Fibroblast of pulmonary artery (primary cell): ENCODE measurements around the gene SSU72.

ENCODE experiments used
- DNase-seq: peaks from one replicate; pipeline ENCODE4 v3.0.0-alpha.2; 2010; ENCODE audit warnings: low read depth
- H3K4me3 ChIP-seq: replicated peaks from 2 replicates; pipeline ENCODE4 v1.5.1; 2011; ENCODE audit warnings: low read depth, mild to moderate bottlenecking, control low read depth, low read length, moderate library complexity
- TF ChIP-seq, protein P1 (sequence below): IDR thresholded peaks from 2 replicates; pipeline ENCODE4 v1.5.1; 2011; ENCODE audit warnings: mild to moderate bottlenecking, control low read depth, low read length, inconsistent platforms; ENCODE audit errors: missing control alignments

The SSU72 gene

DNA sequence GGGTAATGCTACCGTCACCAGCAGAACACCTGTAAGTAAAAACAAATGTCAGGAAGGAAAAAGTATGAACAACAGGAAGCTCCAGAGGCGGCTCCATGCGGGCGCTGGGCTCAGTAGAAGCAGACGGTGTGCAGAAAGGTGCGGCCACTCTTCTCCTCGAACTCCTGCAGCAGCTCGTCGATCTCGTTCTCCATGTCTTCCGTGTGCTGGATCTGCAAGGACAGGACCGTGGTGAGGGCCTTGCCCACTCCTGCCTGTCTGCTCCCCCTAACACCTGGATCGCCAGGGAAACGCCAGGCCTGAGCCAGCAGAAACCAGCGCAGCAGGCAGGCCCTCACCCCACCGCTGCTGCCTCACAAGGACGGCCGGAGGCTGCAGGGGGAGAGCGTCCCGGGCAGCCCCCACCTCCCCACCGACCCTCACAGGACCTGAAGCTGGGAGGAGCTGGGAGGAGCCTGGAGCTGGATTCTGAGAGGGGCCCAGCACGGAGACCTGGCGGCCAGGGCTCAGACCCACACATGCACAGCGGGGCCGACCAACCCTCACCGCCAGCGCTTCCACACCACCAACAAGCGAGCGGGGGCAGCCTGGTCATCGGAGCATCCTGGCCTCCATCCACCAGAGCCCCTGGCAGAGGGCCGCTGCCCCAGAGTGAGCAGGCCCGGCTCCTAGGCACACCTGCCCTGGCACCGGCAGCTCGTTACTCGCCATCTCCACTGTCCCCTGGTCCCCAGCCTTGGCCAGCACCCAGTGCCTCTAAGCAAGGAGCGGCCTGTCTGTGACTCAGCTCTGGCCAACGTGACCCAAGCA, 32.5 kb downstream of the SSU72 start:
- H3K4me3 ChIP-seq = no peak overlapping the region
- TF ChIP-seq, protein P1, sequence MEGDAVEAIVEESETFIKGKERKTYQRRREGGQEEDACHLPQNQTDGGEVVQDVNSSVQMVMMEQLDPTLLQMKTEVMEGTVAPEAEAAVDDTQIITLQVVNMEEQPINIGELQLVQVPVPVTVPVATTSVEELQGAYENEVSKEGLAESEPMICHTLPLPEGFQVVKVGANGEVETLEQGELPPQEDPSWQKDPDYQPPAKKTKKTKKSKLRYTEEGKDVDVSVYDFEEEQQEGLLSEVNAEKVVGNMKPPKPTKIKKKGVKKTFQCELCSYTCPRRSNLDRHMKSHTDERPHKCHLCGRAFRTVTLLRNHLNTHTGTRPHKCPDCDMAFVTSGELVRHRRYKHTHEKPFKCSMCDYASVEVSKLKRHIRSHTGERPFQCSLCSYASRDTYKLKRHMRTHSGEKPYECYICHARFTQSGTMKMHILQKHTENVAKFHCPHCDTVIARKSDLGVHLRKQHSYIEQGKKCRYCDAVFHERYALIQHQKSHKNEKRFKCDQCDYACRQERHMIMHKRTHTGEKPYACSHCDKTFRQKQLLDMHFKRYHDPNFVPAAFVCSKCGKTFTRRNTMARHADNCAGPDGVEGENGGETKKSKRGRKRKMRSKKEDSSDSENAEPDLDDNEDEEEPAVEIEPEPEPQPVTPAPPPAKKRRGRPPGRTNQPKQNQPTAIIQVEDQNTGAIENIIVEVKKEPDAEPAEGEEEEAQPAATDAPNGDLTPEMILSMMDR = no peak
- no peak for DNase-seq

DNA sequence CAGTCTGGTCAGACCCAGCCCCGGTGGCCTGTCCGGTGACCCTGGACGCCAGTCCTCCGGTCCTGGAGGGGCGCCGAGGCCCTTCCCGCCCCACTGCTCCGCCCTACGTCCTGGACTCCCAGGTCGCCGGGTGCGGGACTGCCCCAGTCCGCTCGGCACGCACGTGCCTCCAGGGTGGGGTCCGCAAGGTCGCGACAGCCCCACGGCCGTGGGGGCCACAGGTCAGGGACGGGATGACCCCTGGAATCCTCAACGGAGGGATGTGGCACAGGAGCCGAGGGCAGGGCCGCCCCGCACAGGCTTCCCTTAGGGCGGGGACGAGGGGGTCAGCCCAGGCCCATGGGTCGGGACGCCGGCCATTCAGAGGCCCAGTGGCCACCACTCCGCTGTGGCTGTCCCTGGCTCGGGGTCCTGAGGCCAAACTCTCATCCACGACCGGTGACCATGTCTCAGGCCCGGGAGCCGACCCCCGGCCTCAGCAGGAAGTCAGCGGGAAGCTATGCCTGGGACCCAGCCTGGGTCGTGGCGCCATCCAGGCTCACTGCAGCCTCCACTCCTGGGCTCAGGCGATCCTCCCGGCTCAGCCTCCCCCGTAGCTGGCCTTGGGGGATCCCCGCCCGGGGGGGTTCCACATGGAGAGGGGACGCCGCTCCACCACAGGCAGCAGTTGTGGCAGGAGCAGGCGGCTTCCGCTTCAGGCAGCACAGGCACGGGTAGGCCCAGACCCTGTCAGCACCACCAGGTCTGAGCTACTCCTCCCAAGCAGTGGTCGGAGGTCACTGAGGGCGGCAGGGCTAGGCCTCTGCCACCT, 33.6 kb downstream of the SSU72 start:
- no peak for DNase-seq
- peak overlapping the region; percentile 58 for H3K4me3 ChIP-seq
- TF ChIP-seq, protein P1 = no peak

DNA sequence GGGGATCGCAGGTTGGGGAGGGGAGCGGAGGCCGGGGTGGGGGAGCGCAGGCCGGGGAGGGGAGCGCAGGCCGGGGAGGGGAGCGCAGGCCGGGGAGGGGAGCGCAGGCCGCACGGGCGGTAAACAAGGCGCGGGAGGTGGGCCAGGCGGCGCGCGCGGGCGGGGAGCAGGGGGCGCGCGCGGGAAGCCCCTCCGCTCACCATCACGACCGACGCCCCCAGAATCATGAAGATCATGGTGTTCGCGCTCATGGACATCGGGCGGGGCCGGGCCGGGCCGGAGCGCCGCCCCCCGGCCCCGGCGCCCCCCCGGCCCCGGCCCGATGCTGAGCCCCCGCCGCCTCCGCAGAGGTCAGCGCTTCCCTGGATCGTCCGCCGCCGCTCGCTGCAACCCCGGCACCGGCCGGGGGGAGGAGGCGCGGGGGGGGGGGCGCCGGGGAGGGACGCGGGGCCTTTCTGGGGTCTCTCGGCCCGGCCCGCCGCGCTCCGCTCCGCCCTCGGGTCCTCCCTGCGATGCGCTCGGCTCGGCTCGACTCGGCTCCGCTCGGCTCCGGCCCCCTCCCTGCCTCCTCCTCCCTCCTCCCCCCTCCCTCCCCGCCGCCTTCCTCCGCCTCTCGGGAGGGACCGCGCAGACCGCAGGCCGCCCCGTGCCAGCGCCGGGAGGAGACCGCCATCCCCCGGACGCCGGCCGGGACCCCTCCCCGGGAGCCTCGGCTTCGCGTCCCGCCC, 34.4 kb downstream of the SSU72 start, which contains the start of gene TMEM240:
TMEM240 (minus strand) TSS at position 535 of the 728 bp plus-strand sequence; CDS start at position 257, 278 bp downstream.
- H3K4me3 ChIP-seq = peak within 1 kb of the TSS; percentile 58
- DNase-seq = peak; percentile 82
- TF ChIP-seq, protein P1 = no peak

DNA sequence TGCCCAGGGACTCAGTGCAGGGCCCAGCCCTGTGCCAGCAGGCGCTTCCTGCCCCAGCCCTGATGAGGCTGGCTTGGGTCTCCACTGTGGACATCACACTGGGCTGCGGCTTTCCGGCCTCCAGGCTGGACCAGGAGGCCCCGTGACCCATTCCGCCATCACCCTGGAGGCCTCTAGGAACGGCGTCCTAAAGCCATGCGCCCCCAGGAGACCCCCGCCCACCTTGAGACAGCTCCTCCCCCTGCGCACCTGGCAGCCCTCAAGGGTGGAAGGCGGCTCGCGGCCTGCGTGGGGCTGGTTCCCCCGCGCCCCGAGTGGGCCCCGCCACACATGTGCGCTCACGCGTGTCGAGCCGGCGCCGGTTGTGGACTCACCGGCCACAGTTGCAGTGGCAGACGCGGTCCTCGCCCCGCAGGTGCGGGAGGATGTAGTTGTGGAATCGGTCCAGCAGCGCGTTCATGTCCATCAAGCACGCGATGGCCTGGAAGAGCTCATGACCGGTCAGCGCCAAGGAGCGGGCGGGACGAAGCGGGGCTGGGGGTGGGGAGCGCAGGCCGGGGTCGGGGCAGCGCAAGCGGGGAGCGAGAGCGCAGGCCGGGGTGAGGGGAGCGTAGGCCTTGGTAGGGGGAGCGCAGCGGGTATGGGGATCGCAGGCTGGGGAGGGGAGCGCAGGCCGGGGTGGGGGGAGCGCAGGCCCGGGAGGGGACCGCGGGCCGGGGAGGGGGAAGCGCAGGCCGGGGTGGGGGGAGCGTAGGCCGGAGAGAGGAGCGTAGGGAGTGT, 35.2 kb downstream of the SSU72 start:
- DNase-seq = peak; percentile 43
- H3K4me3 ChIP-seq = peak overlapping the region; percentile 58
- TF ChIP-seq, protein P1 = no peak

DNA sequence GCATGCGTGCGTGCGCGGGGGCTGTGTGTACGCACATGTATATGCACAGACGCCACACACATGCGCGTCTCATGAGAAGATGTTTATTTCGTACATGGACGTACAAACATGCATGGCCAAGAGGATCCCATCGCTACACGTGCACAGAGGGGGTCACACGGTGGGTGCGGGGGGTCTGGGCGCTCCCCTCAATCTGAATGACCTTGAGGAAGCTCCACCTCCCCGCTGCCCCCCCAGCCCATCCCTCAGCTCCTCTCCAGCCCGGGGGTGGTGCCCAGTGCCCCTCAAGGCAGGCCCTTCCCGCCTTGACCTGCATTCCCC, 35.7 kb downstream of the SSU72 start:
- DNase-seq = no peak
- TF ChIP-seq, protein P1 = no peak
- H3K4me3 ChIP-seq = peak overlapping the region; percentile 58

DNA sequence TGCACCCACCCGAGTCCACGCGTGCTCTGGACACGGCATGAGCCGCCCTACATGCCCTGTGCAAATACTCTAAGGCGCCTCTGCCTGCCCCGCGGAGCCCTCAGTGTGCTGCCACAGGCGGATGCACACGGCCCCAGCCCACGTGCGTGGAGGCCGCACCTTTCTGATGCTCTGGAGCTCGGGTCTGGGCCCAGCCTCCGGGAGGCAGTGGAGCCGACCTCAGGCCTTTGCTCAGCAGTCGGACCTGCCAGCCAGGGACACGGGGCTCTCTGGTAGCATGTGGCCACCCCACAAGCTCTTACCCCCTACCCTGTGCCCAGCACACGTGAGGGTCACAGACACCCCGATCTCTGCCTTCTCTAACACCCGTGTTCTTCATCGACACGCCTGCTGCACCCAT, 36.3 kb downstream of the SSU72 start:
- DNase-seq = no peak
- H3K4me3 ChIP-seq = no peak overlapping the region
- TF ChIP-seq, protein P1 = no peak
